ENCODE results near the gene PSMA5.
"Not testable (repeated sequence)": the region's sequence is repeated elsewhere in the genome, so short reads cannot be mapped to it uniquely, and the experiment has no call there.

PSMA5 gene

DNA sequence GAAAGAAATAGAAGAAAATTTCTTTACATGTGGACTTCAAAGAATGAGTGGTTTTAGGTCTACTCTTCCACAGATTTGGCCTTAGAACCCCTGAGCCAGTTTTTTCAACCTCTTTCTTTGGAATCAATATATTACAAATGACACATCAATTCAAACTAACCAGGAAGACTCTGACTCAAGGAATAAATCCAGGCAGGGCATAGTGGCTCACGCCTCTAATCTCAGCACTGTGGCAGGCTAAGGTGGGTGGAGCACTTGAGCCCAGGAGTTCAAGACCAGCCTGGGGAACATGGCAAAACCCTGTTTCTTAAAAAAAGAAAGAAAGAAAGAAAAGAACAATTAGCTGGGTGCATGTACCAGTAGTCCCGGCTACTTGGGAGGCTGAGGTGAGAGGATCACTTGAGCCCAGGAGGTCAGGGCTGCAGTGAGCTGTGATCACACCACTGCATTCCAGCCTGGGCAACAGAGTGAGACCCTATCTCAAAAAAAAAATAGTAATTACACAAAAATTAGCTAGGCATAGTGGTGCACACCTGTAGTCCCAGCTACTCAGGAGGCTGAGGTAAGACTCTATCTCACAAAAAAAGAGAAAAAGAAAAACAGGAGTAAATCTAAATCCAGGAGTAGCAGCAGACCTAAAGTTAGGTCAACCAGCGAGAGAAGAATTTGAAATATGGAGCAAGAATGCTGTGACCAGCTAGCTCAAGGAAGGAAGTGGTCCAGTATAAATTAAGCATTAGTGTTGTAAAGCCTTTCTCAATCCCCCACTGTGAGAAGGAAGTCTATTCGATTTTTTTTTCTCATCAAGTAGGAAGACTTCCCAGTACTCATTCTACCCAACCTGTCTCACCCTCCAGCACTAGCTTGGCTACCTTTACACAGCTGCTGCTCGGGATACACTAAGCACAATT lies 30.4 kb downstream of the PSMA5 start:
- no peak for TF ChIP-seq TAF1 (IDR thresholded peaks at IDR 0.05; ENCODE audit: low read depth, low read length)
- TF ChIP-seq SPI1 (IDR thresholded peaks at IDR 0.05; ENCODE audit: low read depth, low read length), result 0 out of 2 replicates have a peak, but pooled peaks have one; percentile 1
- DNase-seq (ENCODE audit: insufficient read length, low spot score), result no peak
- FAIRE-seq, result no peak

DNA sequence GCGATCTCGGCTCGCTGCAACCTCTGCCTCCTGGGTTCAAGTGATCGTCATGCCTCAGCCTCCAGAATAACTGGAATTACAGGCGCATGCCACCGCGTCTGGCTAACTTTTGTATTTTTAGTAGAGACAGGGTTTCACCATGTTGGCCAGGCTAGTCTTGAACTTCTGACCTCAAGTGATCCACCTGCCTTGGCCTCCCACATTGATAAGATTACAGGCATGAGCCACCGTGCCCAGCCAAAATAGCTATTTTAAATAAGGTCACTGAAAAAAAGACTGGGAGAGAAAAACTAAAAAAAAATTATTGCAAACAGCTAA lies 31.0 kb downstream of the PSMA5 start:
- not testable (repeated sequence) for FAIRE-seq; DNase-seq (ENCODE audit: insufficient read length, low spot score)

DNA sequence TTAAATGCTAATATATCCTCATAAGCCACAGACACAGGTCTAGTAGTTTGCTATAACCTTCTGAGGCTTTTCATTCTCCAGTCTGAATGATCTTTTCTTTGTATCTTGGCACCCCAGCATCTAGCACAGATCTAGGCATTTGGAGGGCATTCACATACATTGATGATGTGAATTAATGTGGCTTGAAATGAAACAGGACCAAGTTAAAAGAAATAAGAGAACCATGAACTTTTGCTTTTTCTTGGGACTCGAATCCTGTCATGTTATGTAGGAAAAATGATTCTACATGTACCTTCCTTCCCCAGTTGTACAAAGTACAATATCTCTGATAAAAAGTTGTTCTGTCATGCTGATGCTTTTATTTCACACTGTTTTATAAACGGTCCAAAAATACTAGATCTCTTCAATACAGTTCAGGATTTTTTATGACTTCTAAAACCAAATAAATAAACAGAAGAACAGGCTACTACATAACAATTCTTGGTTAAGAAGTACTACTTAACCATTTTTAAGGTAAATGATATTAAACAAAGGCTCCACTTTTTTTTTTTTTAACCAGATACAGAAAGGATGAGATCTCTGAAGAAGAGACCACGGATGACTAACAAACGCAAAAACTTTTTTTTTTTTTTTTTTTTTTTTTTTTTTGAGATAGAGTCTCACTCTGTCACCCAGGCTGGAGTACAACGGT lies 31.5 kb downstream of the PSMA5 start:
- no peak for TF ChIP-seq POLR2A (IDR thresholded peaks at IDR 0.05; ENCODE audit: low read depth, low read length)
- no peak for TF ChIP-seq PAX5 (IDR thresholded peaks at IDR 0.05; ENCODE audit: insufficient read depth, low read length, severe bottlenecking)
- TF ChIP-seq POLR2AphosphoS5 (IDR thresholded peaks at IDR 0.05; ENCODE audit: low read depth, low read length), result no peak
- no peak for TF ChIP-seq POU2F2 (IDR thresholded peaks at IDR 0.05; ENCODE audit: low read depth, low read length)
- no peak for TF ChIP-seq TAF1 (IDR thresholded peaks at IDR 0.05; ENCODE audit: low read depth, low read length)
- no peak for FAIRE-seq
- no peak for DNase-seq (ENCODE audit: insufficient read length, low spot score)

DNA sequence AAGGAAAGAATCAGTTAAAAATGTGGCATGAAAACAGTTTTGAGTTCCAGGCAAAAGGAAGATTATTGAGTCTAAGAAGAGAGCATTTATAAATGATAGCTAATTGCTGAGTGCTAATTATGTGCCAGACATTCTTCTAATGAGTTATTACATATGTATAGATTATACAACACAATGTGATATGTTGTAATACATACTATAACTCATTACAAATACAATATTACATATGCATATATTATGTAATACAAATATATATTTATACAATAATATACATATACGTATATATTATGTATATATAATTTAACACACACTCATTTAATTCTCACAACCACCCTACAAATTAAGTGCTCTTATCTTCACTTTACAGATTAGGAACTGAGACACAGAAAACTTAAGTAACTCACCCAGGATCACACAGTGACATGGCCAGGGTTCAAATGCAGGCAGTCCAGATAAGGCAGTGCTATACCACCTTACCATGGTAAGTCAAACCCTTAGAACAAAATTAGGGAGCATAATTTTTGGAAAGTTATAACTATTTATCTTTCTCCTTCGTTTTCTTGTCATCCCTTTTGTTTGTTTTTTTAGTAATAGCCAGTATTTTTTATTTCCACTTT lies 32.5 kb downstream of the PSMA5 start:
- no peak for TF ChIP-seq TAF1 (IDR thresholded peaks at IDR 0.05; ENCODE audit: low read depth, low read length)
- TF ChIP-seq POLR2AphosphoS5 (IDR thresholded peaks at IDR 0.05; ENCODE audit: low read depth, low read length), result no peak
- no peak for TF ChIP-seq PAX5 (IDR thresholded peaks at IDR 0.05; ENCODE audit: insufficient read depth, low read length, severe bottlenecking)
- no peak for TF ChIP-seq POU2F2 (IDR thresholded peaks at IDR 0.05; ENCODE audit: low read depth, low read length)
- no peak for TF ChIP-seq SPI1 (IDR thresholded peaks at IDR 0.05; ENCODE audit: low read depth, low read length)
- TF ChIP-seq POLR2A (IDR thresholded peaks at IDR 0.05; ENCODE audit: low read depth, low read length), result no peak
- DNase-seq (ENCODE audit: insufficient read length, low spot score), result no peak
- FAIRE-seq, result no peak

DNA sequence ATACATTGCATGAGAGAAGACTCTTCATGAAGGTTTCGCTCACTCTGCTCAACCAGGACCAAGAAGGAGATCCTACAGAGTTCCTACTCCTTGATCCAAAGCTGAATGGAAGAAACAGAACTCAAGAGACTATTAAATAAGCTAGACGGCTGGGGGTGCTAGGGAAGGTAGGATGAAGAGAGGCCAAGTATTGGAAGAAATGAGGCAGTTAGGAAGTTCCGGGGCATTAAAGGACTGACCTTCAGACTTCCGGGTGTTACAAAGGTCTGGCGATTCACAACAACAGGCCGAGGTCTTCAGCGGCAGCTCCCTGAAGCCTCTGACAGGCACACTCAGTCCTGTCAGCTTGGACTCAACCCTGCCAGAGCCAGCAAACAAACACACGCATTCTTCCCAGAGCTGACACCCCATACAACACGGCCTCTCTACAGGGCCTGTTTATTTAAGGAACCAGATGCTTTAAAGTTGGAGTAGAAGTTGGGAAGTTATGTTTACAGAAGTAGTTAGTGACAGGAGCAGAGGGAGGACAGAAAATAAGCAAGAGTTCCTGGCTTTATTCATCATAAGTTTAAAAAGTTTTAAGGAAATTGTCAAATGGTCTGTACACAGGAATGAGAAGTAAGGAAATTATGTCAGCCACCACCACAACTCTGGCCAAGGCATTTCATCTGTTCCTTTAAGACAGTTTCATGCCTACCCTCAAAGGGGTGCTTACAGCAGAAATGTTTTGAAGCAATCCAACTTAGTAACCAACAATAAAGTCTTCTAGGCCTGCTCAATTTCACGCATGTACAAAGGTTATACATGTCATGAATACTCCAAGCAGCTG lies 33.2 kb downstream of the PSMA5 start:
- DNase-seq (ENCODE audit: insufficient read length, low spot score) (no peak), FAIRE-seq (no peak)
- no peak for TF ChIP-seq POLR2AphosphoS5 (IDR thresholded peaks at IDR 0.05; ENCODE audit: low read depth, low read length)
- TF ChIP-seq POU2F2 (IDR thresholded peaks at IDR 0.05; ENCODE audit: low read depth, low read length), result no peak
- TF ChIP-seq TAF1 (IDR thresholded peaks at IDR 0.05; ENCODE audit: low read depth, low read length), result no peak
- TF ChIP-seq SPI1 (IDR thresholded peaks at IDR 0.05; ENCODE audit: low read depth, low read length), result no peak
- TF ChIP-seq PAX5 (IDR thresholded peaks at IDR 0.05; ENCODE audit: insufficient read depth, low read length, severe bottlenecking), result no peak
- no peak for TF ChIP-seq POLR2A (IDR thresholded peaks at IDR 0.05; ENCODE audit: low read depth, low read length)

DNA sequence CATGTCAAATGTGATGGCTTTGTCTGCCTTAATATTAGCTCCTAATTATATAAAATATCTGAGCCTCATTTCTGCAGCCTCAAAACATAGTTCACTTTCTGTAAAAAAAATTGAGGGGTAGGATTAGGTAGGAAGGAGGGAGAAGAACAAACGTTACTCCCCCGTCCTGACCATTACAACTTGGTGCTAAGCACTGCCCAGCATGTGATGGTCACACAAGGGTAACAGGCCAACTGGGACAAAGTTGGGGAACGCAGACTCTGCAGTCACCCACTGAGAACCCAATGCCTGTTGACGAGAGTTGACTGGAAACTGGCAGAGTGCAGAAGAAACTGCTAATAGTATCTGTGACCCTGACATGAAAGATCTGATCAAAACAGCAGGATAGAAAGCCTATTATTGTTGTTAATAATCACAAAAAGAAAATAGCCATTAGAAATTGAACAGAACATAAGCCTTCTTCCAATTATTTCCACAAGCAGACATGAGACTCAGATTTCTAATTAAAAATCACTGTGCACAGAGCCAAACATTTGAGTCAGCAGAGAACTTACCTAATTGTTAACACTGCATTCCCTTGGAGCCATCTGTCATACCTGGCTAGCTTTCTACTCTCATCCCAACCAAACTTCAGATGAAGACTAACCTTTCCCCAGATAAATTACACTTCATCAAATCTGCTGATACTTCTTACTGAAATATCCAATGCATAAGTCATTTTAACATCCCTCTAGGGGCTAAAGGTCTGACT lies 34.0 kb downstream of the PSMA5 start:
- FAIRE-seq, result peak; percentile 20

DNA sequence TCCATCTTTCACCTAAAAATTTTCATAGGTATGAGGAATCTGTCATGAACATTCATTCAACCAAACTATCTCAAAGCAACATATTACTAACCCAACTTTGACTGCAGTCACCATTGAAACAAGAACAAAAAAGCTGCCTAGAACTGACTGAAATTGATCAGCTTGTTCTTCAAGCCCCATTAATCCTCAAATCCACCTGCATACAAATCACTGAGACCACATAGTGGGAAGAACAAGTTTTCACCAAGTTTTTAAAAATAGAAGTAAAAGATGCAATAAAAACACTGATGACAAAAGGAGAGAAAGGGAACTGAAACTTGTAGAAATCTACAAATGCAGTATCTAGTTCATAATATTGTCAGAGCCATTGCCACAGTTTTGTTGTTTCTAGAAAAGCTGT lies 34.6 kb downstream of the PSMA5 start:
- peak; percentile 30 for DNase-seq (ENCODE audit: insufficient read length, low spot score)
- FAIRE-seq, result peak; percentile 48

More for the DNA sequence above, 34.0 kb downstream of the PSMA5 start:
- DNase-seq (ENCODE audit: insufficient read length, low spot score), result no peak
- TF ChIP-seq PAX5 (IDR thresholded peaks at IDR 0.05; ENCODE audit: insufficient read depth, low read length, severe bottlenecking), result no peak
- no peak for TF ChIP-seq POU2F2 (IDR thresholded peaks at IDR 0.05; ENCODE audit: low read depth, low read length)
- no peak for TF ChIP-seq POLR2A (IDR thresholded peaks at IDR 0.05; ENCODE audit: low read depth, low read length)
- TF ChIP-seq POLR2AphosphoS5 (IDR thresholded peaks at IDR 0.05; ENCODE audit: low read depth, low read length), result no peak
- no peak for TF ChIP-seq SPI1 (IDR thresholded peaks at IDR 0.05; ENCODE audit: low read depth, low read length)
- TF ChIP-seq TAF1 (IDR thresholded peaks at IDR 0.05; ENCODE audit: low read depth, low read length), result no peak

DNA sequence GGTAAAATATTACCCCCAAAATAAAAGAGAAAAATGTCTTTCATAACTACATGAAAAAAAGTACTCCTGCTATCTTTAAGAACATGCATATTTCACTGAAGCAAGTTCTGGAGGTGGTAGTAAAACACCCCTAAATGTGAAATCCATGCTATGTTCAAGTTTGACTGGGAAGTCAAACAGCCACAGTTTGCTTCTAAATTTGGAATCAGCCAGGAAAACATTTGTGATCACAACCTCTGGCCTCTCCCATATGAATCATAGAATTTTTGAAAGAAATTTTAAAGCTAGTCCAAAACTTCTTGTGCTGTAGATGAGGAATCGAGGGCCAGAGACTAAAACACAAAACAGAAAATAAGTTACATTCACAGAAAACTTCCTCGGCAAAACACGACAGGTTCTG lies 35.1 kb downstream of the PSMA5 start:
- TF ChIP-seq POLR2A (IDR thresholded peaks at IDR 0.05; ENCODE audit: low read depth, low read length) (no peak), SPI1 (IDR thresholded peaks at IDR 0.05; ENCODE audit: low read depth, low read length) (no peak), POU2F2 (IDR thresholded peaks at IDR 0.05; ENCODE audit: low read depth, low read length) (no peak), PAX5 (IDR thresholded peaks at IDR 0.05; ENCODE audit: insufficient read depth, low read length, severe bottlenecking) (no peak), POLR2AphosphoS5 (IDR thresholded peaks at IDR 0.05; ENCODE audit: low read depth, low read length) (no peak), TAF1 (IDR thresholded peaks at IDR 0.05; ENCODE audit: low read depth, low read length) (no peak)
- FAIRE-seq (no peak), DNase-seq (ENCODE audit: insufficient read length, low spot score) (no peak)

More for the DNA sequence above, 34.6 kb downstream of the PSMA5 start:
- no peak for TF ChIP-seq POLR2AphosphoS5 (IDR thresholded peaks at IDR 0.05; ENCODE audit: low read depth, low read length)
- TF ChIP-seq SPI1 (IDR thresholded peaks at IDR 0.05; ENCODE audit: low read depth, low read length), result peak; percentile 96
- TF ChIP-seq PAX5 (IDR thresholded peaks at IDR 0.05; ENCODE audit: insufficient read depth, low read length, severe bottlenecking), result peak; percentile 8
- TF ChIP-seq POU2F2 (IDR thresholded peaks at IDR 0.05; ENCODE audit: low read depth, low read length), result no peak
- no peak for TF ChIP-seq POLR2A (IDR thresholded peaks at IDR 0.05; ENCODE audit: low read depth, low read length)
- no peak for TF ChIP-seq TAF1 (IDR thresholded peaks at IDR 0.05; ENCODE audit: low read depth, low read length)

Measured in GM12891 (cell line).